ENCODE measurements around the gene ZFP91. TPM values are rescaled to one million over a fixed set of nuclear protein-coding genes. Genes with fewer than 3 reads are reported as not detected.

Gene ZFP91
- polyA plus RNA-seq, 1 donor from 2014 or later, result 32.7 TPM

DNA sequence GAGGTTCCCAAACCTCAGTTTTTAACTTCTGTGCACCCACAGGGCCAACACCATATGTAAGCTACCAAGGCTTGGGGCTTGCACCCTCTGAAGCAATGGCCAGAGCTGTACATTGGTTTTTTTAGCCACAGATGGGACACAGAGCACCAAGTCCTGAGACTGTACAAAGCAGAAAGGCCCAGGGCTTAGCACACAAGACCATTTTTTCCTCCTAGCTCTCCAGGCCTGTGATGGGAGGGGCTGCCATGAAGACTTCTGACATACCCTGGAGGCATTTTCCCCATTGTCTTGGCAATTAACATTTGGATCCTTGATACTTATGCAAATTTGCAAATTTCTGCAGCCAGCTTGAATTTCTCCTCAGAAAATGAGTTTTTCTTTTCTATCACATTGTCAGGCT lies 67.0 kb downstream of the ZFP91 start:
- no peaks in the 10 kb centered on the region for H3K79me2 ChIP-seq (replicated peaks; ENCODE audit: insufficient read depth, low read length)
- no peak overlapping the region for H3K4me2 ChIP-seq (ENCODE audit: low read length)
- peaks cover 7% of the 10 kb centered on the region for H3K9me3 ChIP-seq (ENCODE audit: low read length)
- H3K27ac ChIP-seq (ENCODE audit: low read length), result no peak overlapping the region
- no peak overlapping the region for H2AFZ ChIP-seq (ENCODE audit: low read depth, low read length)
- no peak overlapping the region for H3K9ac ChIP-seq (ENCODE audit: low read length)
- TF ChIP-seq, protein P1, sequence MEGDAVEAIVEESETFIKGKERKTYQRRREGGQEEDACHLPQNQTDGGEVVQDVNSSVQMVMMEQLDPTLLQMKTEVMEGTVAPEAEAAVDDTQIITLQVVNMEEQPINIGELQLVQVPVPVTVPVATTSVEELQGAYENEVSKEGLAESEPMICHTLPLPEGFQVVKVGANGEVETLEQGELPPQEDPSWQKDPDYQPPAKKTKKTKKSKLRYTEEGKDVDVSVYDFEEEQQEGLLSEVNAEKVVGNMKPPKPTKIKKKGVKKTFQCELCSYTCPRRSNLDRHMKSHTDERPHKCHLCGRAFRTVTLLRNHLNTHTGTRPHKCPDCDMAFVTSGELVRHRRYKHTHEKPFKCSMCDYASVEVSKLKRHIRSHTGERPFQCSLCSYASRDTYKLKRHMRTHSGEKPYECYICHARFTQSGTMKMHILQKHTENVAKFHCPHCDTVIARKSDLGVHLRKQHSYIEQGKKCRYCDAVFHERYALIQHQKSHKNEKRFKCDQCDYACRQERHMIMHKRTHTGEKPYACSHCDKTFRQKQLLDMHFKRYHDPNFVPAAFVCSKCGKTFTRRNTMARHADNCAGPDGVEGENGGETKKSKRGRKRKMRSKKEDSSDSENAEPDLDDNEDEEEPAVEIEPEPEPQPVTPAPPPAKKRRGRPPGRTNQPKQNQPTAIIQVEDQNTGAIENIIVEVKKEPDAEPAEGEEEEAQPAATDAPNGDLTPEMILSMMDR (IDR thresholded peaks at IDR 0.05; ENCODE audit: poor library complexity, severe bottlenecking), result no peak
- no peak for TF ChIP-seq RAD21 (conservative IDR thresholded peaks at IDR 0.05)
- TF ChIP-seq, protein P2, sequence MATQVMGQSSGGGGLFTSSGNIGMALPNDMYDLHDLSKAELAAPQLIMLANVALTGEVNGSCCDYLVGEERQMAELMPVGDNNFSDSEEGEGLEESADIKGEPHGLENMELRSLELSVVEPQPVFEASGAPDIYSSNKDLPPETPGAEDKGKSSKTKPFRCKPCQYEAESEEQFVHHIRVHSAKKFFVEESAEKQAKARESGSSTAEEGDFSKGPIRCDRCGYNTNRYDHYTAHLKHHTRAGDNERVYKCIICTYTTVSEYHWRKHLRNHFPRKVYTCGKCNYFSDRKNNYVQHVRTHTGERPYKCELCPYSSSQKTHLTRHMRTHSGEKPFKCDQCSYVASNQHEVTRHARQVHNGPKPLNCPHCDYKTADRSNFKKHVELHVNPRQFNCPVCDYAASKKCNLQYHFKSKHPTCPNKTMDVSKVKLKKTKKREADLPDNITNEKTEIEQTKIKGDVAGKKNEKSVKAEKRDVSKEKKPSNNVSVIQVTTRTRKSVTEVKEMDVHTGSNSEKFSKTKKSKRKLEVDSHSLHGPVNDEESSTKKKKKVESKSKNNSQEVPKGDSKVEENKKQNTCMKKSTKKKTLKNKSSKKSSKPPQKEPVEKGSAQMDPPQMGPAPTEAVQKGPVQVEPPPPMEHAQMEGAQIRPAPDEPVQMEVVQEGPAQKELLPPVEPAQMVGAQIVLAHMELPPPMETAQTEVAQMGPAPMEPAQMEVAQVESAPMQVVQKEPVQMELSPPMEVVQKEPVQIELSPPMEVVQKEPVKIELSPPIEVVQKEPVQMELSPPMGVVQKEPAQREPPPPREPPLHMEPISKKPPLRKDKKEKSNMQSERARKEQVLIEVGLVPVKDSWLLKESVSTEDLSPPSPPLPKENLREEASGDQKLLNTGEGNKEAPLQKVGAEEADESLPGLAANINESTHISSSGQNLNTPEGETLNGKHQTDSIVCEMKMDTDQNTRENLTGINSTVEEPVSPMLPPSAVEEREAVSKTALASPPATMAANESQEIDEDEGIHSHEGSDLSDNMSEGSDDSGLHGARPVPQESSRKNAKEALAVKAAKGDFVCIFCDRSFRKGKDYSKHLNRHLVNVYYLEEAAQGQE (IDR thresholded peaks at IDR 0.05; ENCODE audit: borderline replicate concordance), result no peak
- TF ChIP-seq SMC3 (conservative IDR thresholded peaks at IDR 0.05; ENCODE audit: poor library complexity), result no peak
- TF ChIP-seq TAF1 (IDR thresholded peaks at IDR 0.05; ENCODE audit: low read depth), result no peak
- no peak for TF ChIP-seq EZH2 (IDR thresholded peaks at IDR 0.05; ENCODE audit: borderline replicate concordance, insufficient read depth, low read length, poor library complexity, severe bottlenecking)
- no peak for TF ChIP-seq MXI1 (conservative IDR thresholded peaks at IDR 0.05; ENCODE audit: poor library complexity, severe bottlenecking)
- no peak for TF ChIP-seq EP300 (conservative IDR thresholded peaks at IDR 0.05; ENCODE audit: poor library complexity, severe bottlenecking)
- TF ChIP-seq POLR2AphosphoS5 (IDR thresholded peaks at IDR 0.05), result no peak
- H3F3A ChIP-seq (ENCODE audit: insufficient read depth, low read length, poor library complexity, severe bottlenecking), result no peaks in the 10 kb centered on the region
- H3K4me3 ChIP-seq (ENCODE audit: low read length), result no peak overlapping the region
- H4K20me1 ChIP-seq (ENCODE audit: insufficient read depth), result no peaks in the 10 kb centered on the region
- H3K9me2 ChIP-seq (ENCODE audit: insufficient read depth, low read length), result no peaks in the 10 kb centered on the region
- H3K27me3 ChIP-seq (ENCODE audit: insufficient read depth, low read depth, low read length), result no peaks in the 10 kb centered on the region
- H3K36me3 ChIP-seq (ENCODE audit: insufficient read depth, low read length), result no peaks in the 10 kb centered on the region

DNA sequence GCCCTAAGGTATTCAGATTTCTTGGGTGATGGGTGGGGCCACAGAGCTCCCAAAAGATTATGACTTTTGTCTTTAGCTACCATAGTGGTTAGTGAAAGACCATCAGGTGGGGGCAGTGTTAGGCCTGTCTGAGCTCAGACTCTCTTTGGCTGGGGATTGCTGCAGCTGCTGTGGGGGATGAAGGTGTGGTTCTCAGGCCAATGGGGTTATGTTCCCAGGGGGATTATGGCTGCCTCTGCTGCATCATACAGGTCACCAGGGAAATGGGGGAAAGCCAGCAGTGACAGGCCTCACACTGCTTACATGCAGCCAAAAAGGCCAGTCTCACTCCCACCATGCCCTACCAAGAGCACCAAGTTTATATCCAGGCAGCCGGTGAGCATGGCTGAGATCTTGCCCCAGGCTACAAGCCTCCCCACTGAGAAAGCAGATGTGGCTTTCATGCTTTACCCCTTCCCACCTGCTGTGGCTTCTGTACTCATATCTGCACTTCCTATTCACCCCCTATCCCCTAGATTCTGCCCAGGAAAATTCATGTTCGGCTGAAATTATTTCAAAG lies 68.4 kb downstream of the ZFP91 start:
- TF ChIP-seq SMC3 (conservative IDR thresholded peaks at IDR 0.05; ENCODE audit: poor library complexity), result no peak
- TF ChIP-seq MXI1 (conservative IDR thresholded peaks at IDR 0.05; ENCODE audit: poor library complexity, severe bottlenecking), result no peak
- TF ChIP-seq, protein P2 (IDR thresholded peaks at IDR 0.05; ENCODE audit: borderline replicate concordance), result no peak
- TF ChIP-seq POLR2AphosphoS5 (IDR thresholded peaks at IDR 0.05), result no peak
- no peak for TF ChIP-seq TAF1 (IDR thresholded peaks at IDR 0.05; ENCODE audit: low read depth)
- no peak for TF ChIP-seq EZH2 (IDR thresholded peaks at IDR 0.05; ENCODE audit: borderline replicate concordance, insufficient read depth, low read length, poor library complexity, severe bottlenecking)
- TF ChIP-seq EP300 (conservative IDR thresholded peaks at IDR 0.05; ENCODE audit: poor library complexity, severe bottlenecking), result no peak
- TF ChIP-seq, protein P1 (IDR thresholded peaks at IDR 0.05; ENCODE audit: poor library complexity, severe bottlenecking), result no peak
- no peak for TF ChIP-seq RAD21 (conservative IDR thresholded peaks at IDR 0.05)
- no peaks in the 10 kb centered on the region for H4K20me1 ChIP-seq (ENCODE audit: insufficient read depth)
- H3K4me2 ChIP-seq (ENCODE audit: low read length), result no peak overlapping the region
- H3K9me3 ChIP-seq (ENCODE audit: low read length), result peaks cover 7% of the 10 kb centered on the region
- no peaks in the 10 kb centered on the region for H3F3A ChIP-seq (ENCODE audit: insufficient read depth, low read length, poor library complexity, severe bottlenecking)
- no peaks in the 10 kb centered on the region for H3K9me2 ChIP-seq (ENCODE audit: insufficient read depth, low read length)
- H3K27ac ChIP-seq (ENCODE audit: low read length), result no peak overlapping the region
- H3K9ac ChIP-seq (ENCODE audit: low read length), result no peak overlapping the region
- H3K36me3 ChIP-seq (ENCODE audit: insufficient read depth, low read length), result no peaks in the 10 kb centered on the region
- no peaks in the 10 kb centered on the region for H3K27me3 ChIP-seq (ENCODE audit: insufficient read depth, low read depth, low read length)
- H3K79me2 ChIP-seq (replicated peaks; ENCODE audit: insufficient read depth, low read length), result no peaks in the 10 kb centered on the region
- no peak overlapping the region for H3K4me3 ChIP-seq (ENCODE audit: low read length)
- H2AFZ ChIP-seq (ENCODE audit: low read depth, low read length), result no peak overlapping the region

Measured in neural cell (in vitro differentiated cells).